GM12878 (cell line): ENCODE data around the gene ETF1. TPM values are rescaled to one million over a fixed set of nuclear protein-coding genes. Genes with fewer than 3 reads are reported as not detected.

ENCODE experiments used
- ATAC-seq: fragments of 200-7000 bp; cut with Tn5 transposase; 3 replicates; pipeline ENCODE4 v1.9.1; 2020; ENCODE audit warnings: mild to moderate bottlenecking, moderate library complexity
- BruUV-seq: library from RNA; stranded (reverse); fragments of 400-500 nt; replicated peaks from 2 replicates; lab custom pipeline; 2021; lab: Mats Ljungman, UMichigan
- CTCF ChIA-PET: fragments of 300-600 bp; sonication (Branson Sonifier 250); formaldehyde crosslinking; extraction: SDS; loops from one replicate; lab custom pipeline; 2021; ENCODE audit warnings: inconsistent platforms; lab: Yijun Ruan, JAX
- POLR2A ChIA-PET: fragments of 350-600 bp; formaldehyde crosslinking; extraction: SDS; loops from one replicate; lab custom pipeline; 2021; ENCODE audit warnings: inconsistent platforms; lab: Charles Lee
- RAD21 ChIA-PET: fragments of 300-600 bp; sonication (Branson Sonifier 250); formaldehyde crosslinking; loops from one replicate; lab custom pipeline; 2023; ENCODE audit warnings: antibody characterized with exemption; ENCODE audit not compliant: unreplicated experiment; lab: Charles Lee
- SMC1A ChIA-PET: fragments of 300-600 bp; sonication (Branson Sonifier 250); formaldehyde crosslinking; loops from one replicate; lab custom pipeline; 2023; ENCODE audit not compliant: unreplicated experiment, uncharacterized antibody; lab: Charles Lee
- DNase-seq: peaks from one replicate; pipeline ENCODE4 v3.0.0-alpha.2; 2011; ENCODE audit warnings: low read depth, low spot score
- FAIRE-seq: peaks from 3 replicates; lab custom pipeline; 2011; peaks lifted over from hg19 to GRCh38; lab: Jason Lieb, UNC
- H2AFZ ChIP-seq: 2 replicates; pipeline ENCODE4 v1.6.0; 2011; ENCODE audit warnings: low read depth, low read length, control low read depth; ENCODE audit not compliant: control insufficient read depth
- H3K27ac ChIP-seq: 2 replicates; pipeline ENCODE4 v1.5.1; 2011; ENCODE audit warnings: control low read depth; ENCODE audit not compliant: control insufficient read depth, insufficient read depth
- H3K27me3 ChIP-seq, 2 experiments: replicated peaks in 1 of 2; 2 replicates each; pipeline versions ENCODE4 v1.6.0 to v1.6.1; 2011; ENCODE audit warnings: low read length in 1 of 2; ENCODE audit not compliant: control insufficient read depth in 2 of 2, insufficient read depth in 2 of 2
- H3K36me3 ChIP-seq, 2 experiments: 2 replicates each; pipeline ENCODE4 v1.5.1; 2011; ENCODE audit warnings: low read length in 1 of 2; ENCODE audit not compliant: control insufficient read depth in 2 of 2, insufficient read depth in 2 of 2
- H3K4me1 ChIP-seq: 2 replicates; pipeline ENCODE4 v1.6.1; 2011; ENCODE audit warnings: mild to moderate bottlenecking, low read length, moderate library complexity, mixed read lengths; ENCODE audit not compliant: control insufficient read depth, insufficient read depth
- H3K4me2 ChIP-seq: 2 replicates; pipeline ENCODE4 v1.6.0; 2011; ENCODE audit warnings: control low read depth; ENCODE audit not compliant: control insufficient read depth, insufficient read depth
- H3K4me3 ChIP-seq: fragments of 200-600 bp; sonication (generic); 2 replicates; pipeline ENCODE4 v1.5.1; 2016
- H3K79me2 ChIP-seq: 2 replicates; pipeline ENCODE4 v1.6.0; 2011; ENCODE audit warnings: low read length; ENCODE audit not compliant: control insufficient read depth, insufficient read depth
- H3K9ac ChIP-seq: 2 replicates; pipeline ENCODE4 v1.8.0; 2011; ENCODE audit warnings: low read length, control low read depth, mixed read lengths; ENCODE audit not compliant: control insufficient read depth, insufficient read depth
- H3K9me3 ChIP-seq: replicated peaks from 3 replicates; pipeline ENCODE4 v1.5.1; 2011; ENCODE audit warnings: mild to moderate bottlenecking, low read length; ENCODE audit not compliant: control insufficient read depth, insufficient read depth
- H4K20me1 ChIP-seq: 2 replicates; pipeline ENCODE4 v1.6.0; 2011; ENCODE audit not compliant: control insufficient read depth, insufficient read depth
- BMI1 ChIP-seq: fragments of 450-650 bp; IDR thresholded peaks from 2 replicates; pipeline ENCODE4 v1.6.1; 2016; ENCODE audit warnings: mild to moderate bottlenecking, moderate library complexity, borderline replicate concordance
- CHD4 ChIP-seq: fragments of 200-600 bp; sonication (generic); IDR thresholded peaks from 2 replicates; pipeline ENCODE4 v1.6.1; 2016; ENCODE audit warnings: mild to moderate bottlenecking
- FOXK2 ChIP-seq: fragments of 450-650 bp; IDR thresholded peaks from 2 replicates; pipeline ENCODE4 v1.6.1; 2017; ENCODE audit warnings: mild to moderate bottlenecking, moderate library complexity
- PAX5 ChIP-seq: IDR thresholded peaks from 2 replicates; pipeline ENCODE4 v1.6.1; 2011; ENCODE audit warnings: low read depth, low read length, borderline replicate concordance
- RBBP5 ChIP-seq: fragments of 200-600 bp; sonication (generic); conservative IDR thresholded peaks from 2 replicates; pipeline ENCODE4 v1.6.1; 2016
- SREBF2 ChIP-seq: IDR thresholded peaks from 2 replicates; pipeline ENCODE4 v1.6.1; 2012; ENCODE audit warnings: mild to moderate bottlenecking, low read length
- STAT3 ChIP-seq: IDR thresholded peaks from 2 replicates; pipeline ENCODE4 v1.6.1; 2011; ENCODE audit warnings: low read depth, low read length, improper control_type of control experiment
- ZBED1 ChIP-seq: IDR thresholded peaks from 2 replicates; pipeline ENCODE4 v1.6.1; 2016; ENCODE audit warnings: borderline replicate concordance
- WGBS: methylation state at CpG from one replicate; pipeline ENCODE4 v1.1.6; 2016; ENCODE audit warnings: low lambda C conversion rate; ENCODE audit not compliant: insufficient replicate concordance, insufficient coverage; ENCODE audit errors: missing lambda C conversion rate; 5-methylcytosine and 5-hydroxymethylcytosine counted together
- in situ Hi-C: fragments of 300-500 bp; cut with MboI; formaldehyde crosslinking; loops from 9 replicates; pipeline ENCODE4 v1.14.3; 2018; ENCODE audit warnings: mixed read lengths
- intact Hi-C: fragments of 100-400 bp; cut with micrococcal nuclease; formaldehyde crosslinking; loops from one replicate; pipeline ENCODE4 v1.14.2; 2022; ENCODE audit not compliant: unreplicated experiment
- polyA plus RNA-seq, 11 experiments: library from polyadenylated mRNA; depleted of rRNA in 4 of 11; unstranded in 6 of 11; stranded (reverse) in 5 of 11; fragments of >200 nt; fragmentation: Nextera tagmentation in 4 of 11; fragmentation: Illumina TruSeq in 1 of 11; extraction: Ambion mirVana in 4 of 11; extraction: Trizol in 1 of 11; gene quantifications; 1 replicate in 1 of 11; 2 replicates in 10 of 11; pipeline versions ENCODE4 v1.2.1 to v1.2.3, GENCODE V29; 2011 to 2016; ENCODE audit warnings: inconsistent platforms in 2 of 11, missing spikeins in 2 of 11, low read depth in 1 of 11
- total RNA-seq, 4 experiments: library from RNA; depleted of rRNA in 3 of 4; stranded (reverse); fragments of >200 nt in 3 of 4; fragmentation: Illumina TruSeq in 1 of 4; extraction: Trizol in 1 of 4; gene quantifications; 2 replicates each; pipeline versions ENCODE4 v1.2.1 to v1.2.3, GENCODE V29; 2013 to 2021
- TF ChIP-seq, protein P1 (sequence below): fragments of 450-650 bp; formaldehyde crosslinking; IDR thresholded peaks from 2 replicates; pipeline ENCODE4 v1.5.0; 2022; ENCODE audit warnings: mild to moderate bottlenecking, missing genetic modification characterization
- TF ChIP-seq, protein P2 (sequence below): fragments of 450-650 bp; conservative IDR thresholded peaks from 2 replicates; pipeline ENCODE4 v1.6.1; 2017; ENCODE audit warnings: mild to moderate bottlenecking, moderate library complexity
- TF ChIP-seq, protein P3 (sequence below): IDR thresholded peaks from 2 replicates; pipeline ENCODE4 v1.6.1; 2012; ENCODE audit warnings: low read depth, low read length, improper control_type of control experiment

Gene ETF1
- total and polyA plus RNA-seq, 10 of the 15 experiments (the other 5 are each of a cell fraction or from before 2014, with no cell fraction given), result 29.8 to 145 (median 108) TPM

DNA sequence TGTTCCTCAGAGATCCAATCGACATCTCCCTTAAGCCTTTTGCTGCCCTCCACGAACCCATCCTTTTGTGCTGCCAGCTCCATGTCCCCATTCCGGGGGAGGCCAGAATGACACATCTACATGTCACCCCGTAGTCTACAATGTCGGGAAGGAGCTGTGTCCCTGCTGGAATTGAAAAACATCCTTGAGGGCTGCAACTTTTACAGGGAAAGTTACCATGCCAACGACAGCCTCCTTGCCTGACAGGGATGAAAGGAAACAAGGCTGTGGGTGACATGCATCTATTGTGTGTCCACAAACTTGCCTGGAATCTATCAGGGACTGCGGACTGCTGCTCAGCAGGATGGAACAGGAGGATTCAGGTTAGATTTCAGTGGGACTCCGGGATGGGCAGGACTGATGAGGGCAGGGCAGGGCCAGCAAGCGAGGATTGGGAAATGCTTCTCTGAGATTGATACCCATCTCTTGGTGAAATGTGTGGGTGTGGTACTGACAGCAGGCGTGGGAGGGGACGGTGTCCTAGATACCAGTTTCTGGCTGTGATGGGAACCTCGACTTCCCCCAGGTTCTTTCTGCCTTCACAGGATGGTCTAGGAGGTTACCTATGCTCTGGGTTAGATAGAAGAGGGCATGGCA, 52.3 kb downstream of the ETF1 start:
- ChIA-PET RAD21 (no interaction called here), POLR2A (no interaction called here), SMC1A (no interaction called here), CTCF (no interaction called here)
- Histone ChIP-seq H3K9ac (no peak overlapping the region), H3K4me3 (no peak overlapping the region), H4K20me1 (no peaks in the 10 kb centered on the region), H3K4me1 (peaks cover 7% of the 10 kb centered on the region; the same call in 1 of the 2 replicates), H3K4me2 (no peak overlapping the region), H3K79me2 (no peaks in the 10 kb centered on the region), H3K9me3 (no peaks in the 10 kb centered on the region), H2AFZ (no peak overlapping the region), H3K27me3 (peaks cover 3 to 9% of the 10 kb centered on the region in 2 experiments; a peak in 3 of 4 replicates), H3K36me3 (no peaks in the 10 kb centered on the region), H3K27ac (no peak overlapping the region)
- BruUV-seq, result no TSS peak
- FAIRE-seq, result no peak
- no peak for ATAC-seq
- in situ Hi-C loops (no loop called here), intact Hi-C loops (no loop called here)
- no peak for DNase-seq
- WGBS, result 55% methylated on average over 12 of the region's 12 CpGs
- TF ChIP-seq ZBED1 (no peak), RBBP5 (no peak), CHD4 (no peak), SREBF2 (no peak), PAX5 (no peak), FOXK2 (no peak), BMI1 (no peak), STAT3 (no peak)
- TF ChIP-seq, protein P1, sequence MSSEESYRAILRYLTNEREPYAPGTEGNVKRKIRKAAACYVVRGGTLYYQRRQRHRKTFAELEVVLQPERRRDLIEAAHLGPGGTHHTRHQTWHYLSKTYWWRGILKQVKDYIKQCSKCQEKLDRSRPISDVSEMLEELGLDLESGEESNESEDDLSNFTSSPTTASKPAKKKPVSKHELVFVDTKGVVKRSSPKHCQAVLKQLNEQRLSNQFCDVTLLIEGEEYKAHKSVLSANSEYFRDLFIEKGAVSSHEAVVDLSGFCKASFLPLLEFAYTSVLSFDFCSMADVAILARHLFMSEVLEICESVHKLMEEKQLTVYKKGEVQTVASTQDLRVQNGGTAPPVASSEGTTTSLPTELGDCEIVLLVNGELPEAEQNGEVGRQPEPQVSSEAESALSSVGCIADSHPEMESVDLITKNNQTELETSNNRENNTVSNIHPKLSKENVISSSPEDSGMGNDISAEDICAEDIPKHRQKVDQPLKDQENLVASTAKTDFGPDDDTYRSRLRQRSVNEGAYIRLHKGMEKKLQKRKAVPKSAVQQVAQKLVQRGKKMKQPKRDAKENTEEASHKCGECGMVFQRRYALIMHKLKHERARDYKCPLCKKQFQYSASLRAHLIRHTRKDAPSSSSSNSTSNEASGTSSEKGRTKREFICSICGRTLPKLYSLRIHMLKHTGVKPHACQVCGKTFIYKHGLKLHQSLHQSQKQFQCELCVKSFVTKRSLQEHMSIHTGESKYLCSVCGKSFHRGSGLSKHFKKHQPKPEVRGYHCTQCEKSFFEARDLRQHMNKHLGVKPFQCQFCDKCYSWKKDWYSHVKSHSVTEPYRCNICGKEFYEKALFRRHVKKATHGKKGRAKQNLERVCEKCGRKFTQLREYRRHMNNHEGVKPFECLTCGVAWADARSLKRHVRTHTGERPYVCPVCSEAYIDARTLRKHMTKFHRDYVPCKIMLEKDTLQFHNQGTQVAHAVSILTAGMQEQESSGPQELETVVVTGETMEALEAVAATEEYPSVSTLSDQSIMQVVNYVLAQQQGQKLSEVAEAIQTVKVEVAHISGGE (CRISPR knock-in tag), result no peak
- TF ChIP-seq, protein P2, sequence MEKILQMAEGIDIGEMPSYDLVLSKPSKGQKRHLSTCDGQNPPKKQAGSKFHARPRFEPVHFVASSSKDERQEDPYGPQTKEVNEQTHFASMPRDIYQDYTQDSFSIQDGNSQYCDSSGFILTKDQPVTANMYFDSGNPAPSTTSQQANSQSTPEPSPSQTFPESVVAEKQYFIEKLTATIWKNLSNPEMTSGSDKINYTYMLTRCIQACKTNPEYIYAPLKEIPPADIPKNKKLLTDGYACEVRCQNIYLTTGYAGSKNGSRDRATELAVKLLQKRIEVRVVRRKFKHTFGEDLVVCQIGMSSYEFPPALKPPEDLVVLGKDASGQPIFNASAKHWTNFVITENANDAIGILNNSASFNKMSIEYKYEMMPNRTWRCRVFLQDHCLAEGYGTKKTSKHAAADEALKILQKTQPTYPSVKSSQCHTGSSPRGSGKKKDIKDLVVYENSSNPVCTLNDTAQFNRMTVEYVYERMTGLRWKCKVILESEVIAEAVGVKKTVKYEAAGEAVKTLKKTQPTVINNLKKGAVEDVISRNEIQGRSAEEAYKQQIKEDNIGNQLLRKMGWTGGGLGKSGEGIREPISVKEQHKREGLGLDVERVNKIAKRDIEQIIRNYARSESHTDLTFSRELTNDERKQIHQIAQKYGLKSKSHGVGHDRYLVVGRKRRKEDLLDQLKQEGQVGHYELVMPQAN, result no peak
- TF ChIP-seq, protein P3, sequence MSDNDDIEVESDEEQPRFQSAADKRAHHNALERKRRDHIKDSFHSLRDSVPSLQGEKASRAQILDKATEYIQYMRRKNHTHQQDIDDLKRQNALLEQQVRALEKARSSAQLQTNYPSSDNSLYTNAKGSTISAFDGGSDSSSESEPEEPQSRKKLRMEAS, result no peak
